Caco-2 (cell line): Measurements from ENCODE around the gene CDPF1. TPM values are rescaled to one million over a fixed set of nuclear protein-coding genes. Genes with fewer than 3 reads are reported as not detected.

Experiments used
- BruUV-seq: library from RNA; stranded (reverse); fragments of 400-500 nt; replicated peaks from 2 replicates; lab custom pipeline; 2021; lab: Mats Ljungman, UMichigan
- CTCF ChIA-PET: fragments of 300-600 bp; sonication (Branson Sonifier 250); formaldehyde crosslinking; loops from one replicate; lab custom pipeline; 2022; ENCODE audit warnings: antibody characterized with exemption; lab: Charles Lee
- POLR2A ChIA-PET: fragments of 300-600 bp; sonication (Branson Sonifier 250); formaldehyde crosslinking; loops from one replicate; lab custom pipeline; 2022; ENCODE audit warnings: antibody characterized with exemption; lab: Charles Lee
- DNase-seq, 2 experiments: peaks; one replicate each; pipeline versions ENCODE4 v3.0.0 to v3.0.0-alpha.2; 2020 to 2022
- H3K27me3 ChIP-seq: replicated peaks from 2 replicates; pipeline ENCODE4 v1.6.0; 2011; ENCODE audit warnings: low read length; ENCODE audit not compliant: control insufficient read depth, insufficient read depth
- H3K36me3 ChIP-seq: 2 replicates; pipeline ENCODE4 v1.5.1; 2011; ENCODE audit warnings: low read length; ENCODE audit not compliant: control insufficient read depth, insufficient read depth
- H3K4me1 ChIP-seq: fragments of 250-450 bp; sonication (Bioruptor Pico); 2 replicates; pipeline ENCODE4 v1.5.1; 2020; ENCODE audit warnings: mild to moderate bottlenecking
- H3K4me3 ChIP-seq: 2 replicates; pipeline ENCODE4 v1.5.1; 2011; ENCODE audit warnings: low read depth, mild to moderate bottlenecking, control low read depth, low read length
- H3K9me3 ChIP-seq: fragments of 250-450 bp; sonication (Bioruptor Pico); 2 replicates; pipeline ENCODE4 v1.5.1; 2020; ENCODE audit warnings: mild to moderate bottlenecking, moderate library complexity
- H3K27ac Mint-ChIP-seq: one replicate; pipeline ENCODE4 v1.8.0; 2022; ENCODE audit warnings: mixed read lengths; ENCODE audit not compliant: unreplicated experiment
- H3K27me3 Mint-ChIP-seq: one replicate; pipeline ENCODE4 v1.8.0; 2022; ENCODE audit warnings: mixed read lengths; ENCODE audit not compliant: insufficient read depth, unreplicated experiment
- H3K36me3 Mint-ChIP-seq: one replicate; pipeline ENCODE4 v1.8.0; 2022; ENCODE audit warnings: mild to moderate bottlenecking, mixed read lengths; ENCODE audit not compliant: insufficient read depth, unreplicated experiment
- H3K4me1 Mint-ChIP-seq: one replicate; pipeline ENCODE4 v1.8.0; 2022; ENCODE audit warnings: low read depth, mixed read lengths; ENCODE audit not compliant: unreplicated experiment
- H3K4me3 Mint-ChIP-seq: one replicate; pipeline ENCODE4 v1.8.0; 2022; ENCODE audit warnings: mild to moderate bottlenecking, moderate library complexity, mixed read lengths; ENCODE audit not compliant: unreplicated experiment
- H3K9me3 Mint-ChIP-seq: one replicate; pipeline ENCODE4 v1.8.0; 2022; ENCODE audit warnings: mixed read lengths; ENCODE audit not compliant: unreplicated experiment
- CTCF ChIP-seq, 2 experiments: fragments of 200-600 bp in 1 of 2; IDR thresholded peaks; 1 replicate in 1 of 2; 2 replicates in 1 of 2; pipeline versions ENCODE4 v1.5.1 to v1.8.0; 2011 to 2022; ENCODE audit warnings: antibody characterized with exemption in 1 of 2, control low read depth in 1 of 2, inconsistent platforms in 1 of 2, low read depth in 1 of 2, low read length in 1 of 2, mild to moderate bottlenecking in 1 of 2, moderate library complexity in 1 of 2; ENCODE audit not compliant: insufficient read depth in 1 of 2, severe bottlenecking in 1 of 2, unreplicated experiment in 1 of 2
- intact Hi-C: fragments of 100-400 bp; cut with micrococcal nuclease; formaldehyde crosslinking; loops from one replicate; pipeline ENCODE4 v1.10.0; 2022; ENCODE audit not compliant: unreplicated experiment
- total RNA-seq: library from RNA; stranded (reverse); gene quantifications from 2 replicates; pipeline ENCODE4 v1.2.3, GENCODE V29; 2022

Gene CDPF1
- total RNA-seq, 1 experiment from 2014 or later = 7.2 TPM

- H3K36me3 ChIP-seq = no peaks in the 10 kb centered on the region
- no peak for DNase-seq
- BruUV-seq = no TSS peak
- intact Hi-C loops = no loop called here
- Mint-ChIP-seq H3K9me3 (peaks cover 9% of the 10 kb centered on the region), H3K4me3 (no peak overlapping the region), H3K4me1 (no peaks in the 10 kb centered on the region), H3K27ac (no peak overlapping the region), H3K36me3 (peaks cover 6% of the 10 kb centered on the region), H3K27me3 (no peaks in the 10 kb centered on the region)
- CTCF ChIA-PET = no interaction called here
- no peaks in the 10 kb centered on the region for H3K4me1 ChIP-seq
- POLR2A ChIA-PET = no interaction called here
- H3K27me3 ChIP-seq = no peaks in the 10 kb centered on the region
- no peak overlapping the region for H3K4me3 ChIP-seq
- no peak for TF ChIP-seq CTCF (IDR thresholded peaks at IDR 0.05; ENCODE audit: insufficient read depth in 1 of 2, low read depth in 1 of 2, low read length in 1 of 2, severe bottlenecking in 1 of 2, unreplicated experiment in 1 of 2)
- H3K9me3 ChIP-seq = no peaks in the 10 kb centered on the region
Measured at GRCh38 chr22:46230262-46230901, 19.7 kb downstream of the CDPF1 start.

- CTCF ChIA-PET = no interaction called here
- Histone ChIP-seq H3K4me3 (no peak overlapping the region), H3K27me3 (no peaks in the 10 kb centered on the region), H3K4me1 (no peaks in the 10 kb centered on the region), H3K36me3 (no peaks in the 10 kb centered on the region), H3K9me3 (no peaks in the 10 kb centered on the region)
- intact Hi-C loops = no loop called here
- H3K36me3 Mint-ChIP-seq = peaks cover 6% of the 10 kb centered on the region
- no peaks in the 10 kb centered on the region for H3K27me3 Mint-ChIP-seq
- BruUV-seq = no TSS peak
- no peak for DNase-seq
- no peak for TF ChIP-seq CTCF (IDR thresholded peaks at IDR 0.05; ENCODE audit: insufficient read depth in 1 of 2, low read depth in 1 of 2, low read length in 1 of 2, severe bottlenecking in 1 of 2, unreplicated experiment in 1 of 2)
- H3K4me1 Mint-ChIP-seq = no peaks in the 10 kb centered on the region
- H3K9me3 Mint-ChIP-seq = peaks cover 9% of the 10 kb centered on the region
- no peak overlapping the region for H3K4me3 Mint-ChIP-seq
- POLR2A ChIA-PET = no interaction called here
- H3K27ac Mint-ChIP-seq = no peak overlapping the region
Measured at GRCh38 chr22:46229701-46230100, 20.4 kb downstream of the CDPF1 start.

GRCh38 chr22:46226577-46226976 is 23.5 kb downstream of the CDPF1 start:
- ChIA-PET POLR2A (no interaction called here), CTCF (no interaction called here)
- no peak overlapping the region for H3K4me3 ChIP-seq
- H3K27ac Mint-ChIP-seq = no peak overlapping the region
- DNase-seq = no peak
- TF ChIP-seq CTCF (IDR thresholded peaks at IDR 0.05; ENCODE audit: insufficient read depth in 1 of 2, low read depth in 1 of 2, low read length in 1 of 2, severe bottlenecking in 1 of 2, unreplicated experiment in 1 of 2) = no peak
- peaks cover 6% of the 10 kb centered on the region for H3K36me3 Mint-ChIP-seq
- no TSS peak for BruUV-seq
- no peaks in the 10 kb centered on the region for H3K36me3 ChIP-seq
- H3K9me3 Mint-ChIP-seq = peaks cover 9% of the 10 kb centered on the region
- H3K4me1 Mint-ChIP-seq = no peaks in the 10 kb centered on the region
- H3K4me1 ChIP-seq = no peaks in the 10 kb centered on the region
- H3K27me3 ChIP-seq = no peaks in the 10 kb centered on the region
- no peak overlapping the region for H3K4me3 Mint-ChIP-seq
- no peaks in the 10 kb centered on the region for H3K9me3 ChIP-seq
- intact Hi-C loops = no loop called here
- H3K27me3 Mint-ChIP-seq = no peaks in the 10 kb centered on the region
